Heart left ventricle (tissue), 16 donors: ENCODE measurements around the gene NR2F1-AS1. TPM values are rescaled to one million over a fixed set of nuclear protein-coding genes. Genes with fewer than 3 reads are reported as not detected.

ENCODE experiments used
- ATAC-seq, 4 donors: fragments of 200-7000 bp; cut with Tn5 transposase; one replicate each; pipeline ENCODE4 v1.9.1; 2020 to 2022; ENCODE audit warnings: moderate library complexity in 4 of 4, mild to moderate bottlenecking in 3 of 4, moderate number of reproducible peaks in 1 of 4
- DNase-seq, 5 donors: peaks; one replicate each; pipeline ENCODE4 v3.0.0-alpha.2; 2020
- H3K27ac ChIP-seq, 12 donors: fragments of 200-600 bp; sonication (generic) in 4 of 12; one replicate each; pipeline versions ENCODE4 v1.5.0 to v1.8.0; 2016 to 2022; ENCODE audit warnings: mild to moderate bottlenecking in 2 of 12
- H3K27me3 ChIP-seq, 9 donors: fragments of 200-600 bp; sonication (generic) in 2 of 9; one replicate each; pipeline versions ENCODE4 v1.5.1 to v1.8.0; 2016 to 2022; ENCODE audit warnings: mild to moderate bottlenecking in 3 of 9
- H3K36me3 ChIP-seq, 9 donors: fragments of 200-600 bp; sonication (generic) in 2 of 9; one replicate each; pipeline versions ENCODE4 v1.5.0 to v1.8.0; 2018 to 2022; ENCODE audit warnings: mild to moderate bottlenecking in 2 of 9
- H3K4me1 ChIP-seq, 12 donors: fragments of 200-600 bp; sonication (generic) in 4 of 12; one replicate each; pipeline versions ENCODE4 v1.5.0 to v1.8.0; 2016 to 2022; ENCODE audit warnings: mild to moderate bottlenecking in 3 of 12
- H3K4me3 ChIP-seq, 12 donors: fragments of 200-600 bp; sonication (generic) in 4 of 12; one replicate each; pipeline versions ENCODE4 v1.5.0 to v1.8.0; 2017 to 2022; ENCODE audit warnings: mild to moderate bottlenecking in 9 of 12, moderate library complexity in 4 of 12
- H3K9me3 ChIP-seq, 12 donors: fragments of 200-600 bp; sonication (generic) in 4 of 12; one replicate each; pipeline versions ENCODE4 v1.5.0 to v1.8.0; 2016 to 2022; ENCODE audit warnings: mild to moderate bottlenecking in 1 of 12
- CTCF ChIP-seq, 12 donors: fragments of 200-600 bp; sonication (generic) in 4 of 12; IDR thresholded peaks; one replicate each; pipeline versions ENCODE4 v1.5.0 to v1.8.0; 2018 to 2022; ENCODE audit warnings: antibody characterized with exemption in 12 of 12, mild to moderate bottlenecking in 5 of 12
- POLR2A ChIP-seq, 2 donors: fragments of 450-650 bp; IDR thresholded peaks; one replicate each; pipeline ENCODE4 v1.6.1; 2017; ENCODE audit warnings: antibody characterized with exemption in 2 of 2, mild to moderate bottlenecking in 2 of 2, moderate library complexity in 2 of 2
- WGBS, 4 donors: extraction: QIAGEN DNeasy Blood & Tissue Kit in 2 of 4; methylation state at CpG; one replicate each; pipeline versions ENCODE4 v1.1.5 to v1.1.7; 2013 to 2018; 5-methylcytosine and 5-hydroxymethylcytosine counted together
- intact Hi-C, 10 donors: fragments of 100-400 bp; cut with DNase I; formaldehyde crosslinking; loops; one replicate each; pipeline versions ENCODE4 v1.11.1 to v1.14.2; 2022
- polyA plus RNA-seq, 2 donors: library from polyadenylated mRNA; stranded (reverse); fragments of 200-250 nt; gene quantifications; one replicate each; pipeline ENCODE4 v1.2.3, GENCODE V29; 2013
- total RNA-seq, 9 donors: library from RNA; depleted of rRNA in 2 of 9; stranded (reverse); fragments of >200 nt in 2 of 9; fragmentation: NEBNext Ultra II Directional in 3 of 9; extraction: Animal tissue kit (Norgen Biotek cat#: 25700) in 3 of 9; gene quantifications; one replicate each; pipeline versions ENCODE4 v1.1.0 to v1.2.4, GENCODE V29; 2016 to 2023
- donor health status: ischemic (EF 13 %, LVEDD 7.1; RV severe dilation, severe dysfunction).
- donor health status: healthy with polysubstance abuse.
- donor health status: DM: no; HTN: yes; CAD: no.
- donor health status: DM: no; HTN: no; CAD: no.
- donor health status: ischemic (EF 25% LVEDD 6.9; RV normal size, moderate dysfunction).
- donor health status: ischemic (EF 25% LVEDD 5.7; RV mildly dilated, moderate dysfunction).
- donor health status: healthy.
- donor health status: DM: yes; HTN: yes; CAD: no.
- donor health status: ischemic (EF 35%, LVEDD 5.7; RV mildly dilated, moderate dysfunction).
- donor health status: nonischemic (EF 11% LVEDD 7.7; RV severe dilation, severe dysfunction).
- donor health status: DM: yes; HTN: yes; CAD: no.
- donor health status: PGD.
- donor health status: ischemic (EF 29% LVEDD 5.4; RV normal size, mild dysfunction).
- donor health status: nonischemic (EF 23%, LVEDD 6.1; RV moderate dilation, normal function).

NR2F1-AS1 gene
- total and polyA plus RNA-seq, 11 donors, result 0.17 to 4.5 (median 0.67) TPM; not detected in 3

GRCh38 chr5:93378073-93378472 is 202.9 kb downstream of the NR2F1-AS1 start:
- no peaks in the 10 kb centered on the region for H3K27me3 ChIP-seq
- DNase-seq (no peak), ATAC-seq (no peak)
- H3K4me3 ChIP-seq, result no peak overlapping the region
- H3K9me3 ChIP-seq, result peaks cover 0 to 14% (median 0%) of the 10 kb centered on the region in 12 donors
- no peak overlapping the region for H3K27ac ChIP-seq
- 43 to 57% (median 52%) methylated on average over 2 of the region's 2 CpGs for WGBS, 4 donors
- no peaks in the 10 kb centered on the region for H3K36me3 ChIP-seq
- TF ChIP-seq POLR2A (IDR thresholded peaks at IDR 0.05) (no peak), CTCF (IDR thresholded peaks at IDR 0.05) (no peak)
- intact Hi-C loops, result no loop called here
- H3K4me1 ChIP-seq, result no peaks in the 10 kb centered on the region

- H3K27me3 ChIP-seq, result no peaks in the 10 kb centered on the region
- DNase-seq (no peak), ATAC-seq (no peak)
- TF ChIP-seq CTCF (IDR thresholded peaks at IDR 0.05) (no peak), POLR2A (IDR thresholded peaks at IDR 0.05) (no peak)
- H3K4me1 ChIP-seq, result no peaks in the 10 kb centered on the region
- WGBS, 4 donors, result 83 to 97% (median 88%) methylated on average over 2 of the region's 2 CpGs
- peaks cover 0 to 20% (median 0%) of the 10 kb centered on the region in 12 donors for H3K9me3 ChIP-seq
- H3K36me3 ChIP-seq, result no peaks in the 10 kb centered on the region
- no peak overlapping the region for H3K4me3 ChIP-seq
- no peak overlapping the region for H3K27ac ChIP-seq
- intact Hi-C loops, result no loop called here
Observed at GRCh38 chr5:93371893-93372292, 209.1 kb downstream of the NR2F1-AS1 start.

DNA sequence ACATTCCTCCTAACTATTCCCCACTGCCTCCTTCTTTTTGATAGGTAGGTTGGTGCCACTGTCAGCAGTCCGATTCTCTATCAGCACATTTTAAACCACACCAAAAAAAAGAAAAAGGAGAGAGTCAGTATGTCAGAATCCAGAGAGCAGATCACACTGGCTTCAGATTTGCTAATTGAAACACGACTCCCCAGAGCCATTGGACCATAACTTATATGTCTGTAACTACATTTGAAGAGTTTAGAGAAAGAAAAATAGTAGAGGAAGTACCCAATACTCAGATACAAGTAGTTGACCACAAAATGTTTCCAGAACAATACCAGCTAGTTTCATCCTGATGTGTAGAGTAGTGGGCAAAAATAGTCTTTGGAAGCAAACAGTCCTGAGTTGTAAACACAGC is 216.6 kb downstream of the NR2F1-AS1 start:
- WGBS, 4 donors, result 59 to 78% (median 67%) methylated on average over 2 of the region's 2 CpGs
- ATAC-seq (no peak), DNase-seq (no peak)
- Histone ChIP-seq H3K9me3 (peaks cover 0 to 5% (median 0%) of the 10 kb centered on the region in 12 donors), H3K36me3 (no peaks in the 10 kb centered on the region), H3K4me3 (no peak overlapping the region), H3K4me1 (peaks cover 0 to 7% (median 0%) of the 10 kb centered on the region in 12 donors), H3K27ac (no peak overlapping the region), H3K27me3 (no peaks in the 10 kb centered on the region)
- TF ChIP-seq CTCF (IDR thresholded peaks at IDR 0.05) (no peak), POLR2A (IDR thresholded peaks at IDR 0.05) (no peak)
- intact Hi-C loops, result no loop called here

DNA sequence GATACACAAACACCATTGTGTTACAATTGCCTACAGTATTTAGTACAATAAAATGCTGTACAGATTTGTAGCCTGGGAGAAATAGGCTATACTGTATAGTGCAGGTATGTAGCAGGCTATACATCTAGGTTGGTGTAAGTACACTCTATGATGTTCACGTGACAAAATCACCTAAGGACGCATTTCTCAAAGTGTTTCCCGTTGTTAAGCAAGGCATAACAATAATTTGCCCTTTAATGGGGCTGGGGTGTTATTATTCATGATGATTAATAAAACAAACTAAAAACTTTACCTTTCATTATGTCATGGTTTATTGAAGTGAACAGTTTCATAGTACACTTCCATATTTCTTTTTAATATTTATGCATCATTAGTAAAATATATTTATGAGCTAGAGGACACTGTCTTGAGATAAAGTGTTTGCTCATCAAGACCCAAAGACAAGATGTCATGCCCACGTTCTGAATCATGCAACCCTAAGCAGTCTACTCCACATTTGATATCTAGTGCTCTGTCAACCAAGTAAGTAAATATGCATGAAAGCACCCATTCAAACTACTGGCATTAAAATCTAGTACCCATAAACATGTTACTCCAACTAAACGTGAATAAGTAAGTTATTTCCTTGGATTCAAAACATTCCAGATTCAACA is 220.5 kb downstream of the NR2F1-AS1 start:
- Histone ChIP-seq H3K27me3 (no peaks in the 10 kb centered on the region), H3K27ac (no peak overlapping the region), H3K4me3 (no peak overlapping the region), H3K36me3 (no peaks in the 10 kb centered on the region), H3K4me1 (peaks cover 0 to 9% (median 1%) of the 10 kb centered on the region in 12 donors), H3K9me3 (peaks cover 0 to 5% (median 0%) of the 10 kb centered on the region in 12 donors)
- intact Hi-C loops, result no loop called here
- TF ChIP-seq POLR2A (IDR thresholded peaks at IDR 0.05) (no peak), CTCF (IDR thresholded peaks at IDR 0.05) (no peak)
- DNase-seq (no peak), ATAC-seq (no peak)
- WGBS, 4 donors, result 77 to 81% (median 78%) methylated on average over 5 of the region's 5 CpGs
